Neural cell (in vitro differentiated cells): ENCODE data around the gene VIPAS39.

ENCODE experiments used
- CTCF ChIP-seq: fragments of 450-650 bp; IDR thresholded peaks from 2 replicates; pipeline ENCODE4 v1.5.1; 2014; ENCODE audit warnings: antibody characterized with exemption, mild to moderate bottlenecking, moderate library complexity; ENCODE audit not compliant: poor library complexity, severe bottlenecking
- EP300 ChIP-seq: fragments of 450-650 bp; conservative IDR thresholded peaks from 2 replicates; pipeline ENCODE4 v1.6.1; 2014; ENCODE audit warnings: antibody characterized with exemption, mild to moderate bottlenecking, moderate library complexity; ENCODE audit not compliant: poor library complexity, severe bottlenecking
- EZH2 ChIP-seq: fragments of 200-600, 300-800 bp; shearing (Covaris generic), sonication (generic); IDR thresholded peaks from 2 replicates; pipeline ENCODE4 v1.6.1; 2014; ENCODE audit warnings: antibody characterized with exemption, low read length, borderline replicate concordance, mild to moderate bottlenecking; ENCODE audit not compliant: insufficient read depth, poor library complexity, severe bottlenecking
- MXI1 ChIP-seq: fragments of 450-650 bp; conservative IDR thresholded peaks from 2 replicates; pipeline ENCODE4 v1.6.1; 2014; ENCODE audit warnings: antibody characterized with exemption, mild to moderate bottlenecking; ENCODE audit not compliant: poor library complexity, severe bottlenecking
- POLR2AphosphoS5 ChIP-seq: IDR thresholded peaks from 2 replicates; pipeline ENCODE4 v1.6.1; 2012
- RAD21 ChIP-seq: fragments of 450-650 bp; conservative IDR thresholded peaks from 2 replicates; pipeline ENCODE4 v1.6.1; 2014; ENCODE audit warnings: antibody characterized with exemption, mild to moderate bottlenecking, moderate library complexity
- REST ChIP-seq: IDR thresholded peaks from 2 replicates; pipeline ENCODE4 v1.6.1; 2012; ENCODE audit warnings: borderline replicate concordance
- SMC3 ChIP-seq: fragments of 450-650 bp; conservative IDR thresholded peaks from 2 replicates; pipeline ENCODE4 v1.6.1; 2014; ENCODE audit warnings: antibody characterized with exemption, mild to moderate bottlenecking, moderate library complexity; ENCODE audit not compliant: poor library complexity
- TAF1 ChIP-seq: IDR thresholded peaks from 2 replicates; pipeline ENCODE4 v1.6.1; 2012; ENCODE audit warnings: low read depth

- TF ChIP-seq CTCF, result no peak
- no peak for TF ChIP-seq SMC3
- TF ChIP-seq POLR2AphosphoS5, result no peak
- no peak for TF ChIP-seq EZH2
- no peak for TF ChIP-seq RAD21
- TF ChIP-seq EP300, result no peak
- TF ChIP-seq TAF1, result no peak
- no peak for TF ChIP-seq REST
- TF ChIP-seq MXI1, result no peak
Measured at GRCh38 chr14:77416836-77417235, 40.6 kb downstream of the VIPAS39 start.
